ENCODE results near the gene PRLR.

- TF ChIP-seq PATZ1 (CRISPR knock-in tag; IDR thresholded peaks at IDR 0.05; ENCODE audit: borderline replicate concordance) = no peak
- no peak for TF ChIP-seq ZNF8 (CRISPR knock-in tag; IDR thresholded peaks at IDR 0.05)
- TF ChIP-seq TCF4 (CRISPR knock-in tag; IDR thresholded peaks at IDR 0.05; ENCODE audit: borderline replicate concordance) = no peak
- TF ChIP-seq ZFP3 (CRISPR knock-in tag; IDR thresholded peaks at IDR 0.05) = no peak
- TF ChIP-seq TOX (CRISPR knock-in tag; IDR thresholded peaks at IDR 0.05; ENCODE audit: borderline replicate concordance) = no peak
- no peak for TF ChIP-seq ARNTL (CRISPR knock-in tag; IDR thresholded peaks at IDR 0.05; ENCODE audit: borderline replicate concordance, low read depth)
- no peak for TF ChIP-seq ISL1 (CRISPR knock-in tag; IDR thresholded peaks at IDR 0.05)
- no peak for TF ChIP-seq RARB (CRISPR knock-in tag; IDR thresholded peaks at IDR 0.05)
- TF ChIP-seq ESRRG (CRISPR knock-in tag; IDR thresholded peaks at IDR 0.05) = no peak
- no peak for TF ChIP-seq OSR1 (CRISPR knock-in tag; IDR thresholded peaks at IDR 0.05)
- TF ChIP-seq GLIS3 (CRISPR knock-in tag; IDR thresholded peaks at IDR 0.05) = no peak
- TF ChIP-seq CREB5 (CRISPR knock-in tag; IDR thresholded peaks at IDR 0.05; ENCODE audit: low read depth) = no peak
These were observed 142.3 kb downstream of the PRLR start for GRCh38 chr5:35087991-35088390.

Measured in SK-N-SH treated with all-trans-retinoic acid at 6 μM for 48 hours (cell line).